ENCODE measurements around the gene SV2B.

Gene SV2B

GRCh38 chr15:91153954-91154353, 53.9 kb downstream of the SV2B start:
- DNase-seq (ENCODE audit: low read depth, low spot score), result no peak
- WGBS (ENCODE audit: insufficient coverage, insufficient read length), result no CpG with 5 or more reads among the region's 1 CpG
- H3K27ac ChIP-seq (ENCODE audit: low read length), result no peak overlapping the region
- no peak overlapping the region for H3K4me3 ChIP-seq (ENCODE audit: low read length)
- no peaks in the 10 kb centered on the region for H3K4me1 ChIP-seq (ENCODE audit: control insufficient read depth, insufficient read depth, low read length)
- no peaks in the 10 kb centered on the region for H3K9me3 ChIP-seq (ENCODE audit: control insufficient read depth, insufficient read depth, low read length)
- H3K27me3 ChIP-seq (ENCODE audit: control insufficient read depth, insufficient read depth, low read length), result no peaks in the 10 kb centered on the region
- H3K36me3 ChIP-seq (ENCODE audit: control insufficient read depth, insufficient read depth, low read length), result no peaks in the 10 kb centered on the region

GRCh38 chr15:91156175-91156726, 56.2 kb downstream of the SV2B start:
- H3K4me3 ChIP-seq (ENCODE audit: low read length), result no peak overlapping the region
- WGBS (ENCODE audit: insufficient coverage, insufficient read length), result no CpG with 5 or more reads among the region's 6 CpGs
- H3K27me3 ChIP-seq (ENCODE audit: control insufficient read depth, insufficient read depth, low read length), result no peaks in the 10 kb centered on the region
- H3K4me1 ChIP-seq (ENCODE audit: control insufficient read depth, insufficient read depth, low read length), result no peaks in the 10 kb centered on the region
- no peaks in the 10 kb centered on the region for H3K36me3 ChIP-seq (ENCODE audit: control insufficient read depth, insufficient read depth, low read length)
- H3K27ac ChIP-seq (ENCODE audit: low read length), result no peak overlapping the region
- DNase-seq (ENCODE audit: low read depth, low spot score), result no peak
- no peaks in the 10 kb centered on the region for H3K9me3 ChIP-seq (ENCODE audit: control insufficient read depth, insufficient read depth, low read length)

GRCh38 chr15:91158415-91159394, 58.6 kb downstream of the SV2B start:
- Histone ChIP-seq H3K27ac (ENCODE audit: low read length) (no peak overlapping the region), H3K9me3 (ENCODE audit: control insufficient read depth, insufficient read depth, low read length) (no peaks in the 10 kb centered on the region), H3K4me1 (ENCODE audit: control insufficient read depth, insufficient read depth, low read length) (no peaks in the 10 kb centered on the region), H3K4me3 (ENCODE audit: low read length) (no peak overlapping the region), H3K36me3 (ENCODE audit: control insufficient read depth, insufficient read depth, low read length) (no peaks in the 10 kb centered on the region), H3K27me3 (ENCODE audit: control insufficient read depth, insufficient read depth, low read length) (no peaks in the 10 kb centered on the region)
- WGBS (ENCODE audit: insufficient coverage, insufficient read length), result no CpG with 5 or more reads among the region's 7 CpGs
- no peak for DNase-seq (ENCODE audit: low read depth, low spot score)

GRCh38 chr15:91165850-91166249, 65.8 kb downstream of the SV2B start:
- WGBS (ENCODE audit: insufficient coverage, insufficient read length), result no CpG with 5 or more reads among the region's 1 CpG
- no peak overlapping the region for H3K4me3 ChIP-seq (ENCODE audit: low read length)
- H3K27ac ChIP-seq (ENCODE audit: low read length), result no peak overlapping the region
- no peaks in the 10 kb centered on the region for H3K9me3 ChIP-seq (ENCODE audit: control insufficient read depth, insufficient read depth, low read length)
- no peaks in the 10 kb centered on the region for H3K27me3 ChIP-seq (ENCODE audit: control insufficient read depth, insufficient read depth, low read length)
- H3K4me1 ChIP-seq (ENCODE audit: control insufficient read depth, insufficient read depth, low read length), result no peaks in the 10 kb centered on the region
- DNase-seq (ENCODE audit: low read depth, low spot score), result no peak
- H3K36me3 ChIP-seq (ENCODE audit: control insufficient read depth, insufficient read depth, low read length), result no peaks in the 10 kb centered on the region

- Histone ChIP-seq H3K9me3 (ENCODE audit: control insufficient read depth, insufficient read depth, low read length) (no peaks in the 10 kb centered on the region), H3K4me3 (ENCODE audit: low read length) (no peak overlapping the region), H3K27me3 (ENCODE audit: control insufficient read depth, insufficient read depth, low read length) (no peaks in the 10 kb centered on the region), H3K4me1 (ENCODE audit: control insufficient read depth, insufficient read depth, low read length) (no peaks in the 10 kb centered on the region), H3K36me3 (ENCODE audit: control insufficient read depth, insufficient read depth, low read length) (no peaks in the 10 kb centered on the region), H3K27ac (ENCODE audit: low read length) (no peak overlapping the region)
- no peak for DNase-seq (ENCODE audit: low read depth, low spot score)
These were observed 68.4 kb downstream of the SV2B start for GRCh38 chr15:91168457-91168856.

DNA sequence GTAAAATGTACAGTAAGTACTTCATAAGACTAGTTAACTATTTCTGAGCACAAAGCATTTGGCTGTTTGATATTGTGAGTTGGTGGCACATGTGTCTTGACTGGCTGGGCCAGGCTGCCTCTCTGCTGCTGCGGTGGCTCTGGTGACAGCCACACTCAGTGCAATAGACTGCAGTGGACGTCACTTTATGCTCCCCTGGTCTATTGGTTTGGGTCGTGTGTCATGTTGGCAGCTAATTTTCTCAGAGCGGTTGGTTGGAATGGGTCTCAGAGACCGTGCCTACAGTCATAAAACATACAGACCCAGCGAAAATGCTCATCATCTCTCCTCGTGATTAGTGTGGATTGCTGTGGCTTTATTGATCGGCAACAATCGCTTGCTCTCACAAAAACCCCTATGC, 71.3 kb downstream of the SV2B start:
- Histone ChIP-seq H3K4me1 (ENCODE audit: control insufficient read depth, insufficient read depth, low read length) (no peaks in the 10 kb centered on the region), H3K36me3 (ENCODE audit: control insufficient read depth, insufficient read depth, low read length) (no peaks in the 10 kb centered on the region), H3K9me3 (ENCODE audit: control insufficient read depth, insufficient read depth, low read length) (no peaks in the 10 kb centered on the region), H3K4me3 (ENCODE audit: low read length) (no peak overlapping the region), H3K27ac (ENCODE audit: low read length) (no peak overlapping the region), H3K27me3 (ENCODE audit: control insufficient read depth, insufficient read depth, low read length) (no peaks in the 10 kb centered on the region)
- WGBS (ENCODE audit: insufficient coverage, insufficient read length), result no CpG with 5 or more reads among the region's 9 CpGs
- no peak for DNase-seq (ENCODE audit: low read depth, low spot score)

- Histone ChIP-seq H3K9me3 (ENCODE audit: control insufficient read depth, insufficient read depth, low read length) (no peaks in the 10 kb centered on the region), H3K36me3 (ENCODE audit: control insufficient read depth, insufficient read depth, low read length) (no peaks in the 10 kb centered on the region), H3K4me1 (ENCODE audit: control insufficient read depth, insufficient read depth, low read length) (no peaks in the 10 kb centered on the region), H3K27ac (ENCODE audit: low read length) (no peak overlapping the region), H3K4me3 (ENCODE audit: low read length) (no peak overlapping the region), H3K27me3 (ENCODE audit: control insufficient read depth, insufficient read depth, low read length) (no peaks in the 10 kb centered on the region)
- WGBS (ENCODE audit: insufficient coverage, insufficient read length), result no CpG with 5 or more reads among the region's 3 CpGs
- no peak for DNase-seq (ENCODE audit: low read depth, low spot score)
These were observed 82.0 kb downstream of the SV2B start for GRCh38 chr15:91182101-91182500.

GRCh38 chr15:91183596-91183995, 83.5 kb downstream of the SV2B start:
- Histone ChIP-seq H3K4me1 (ENCODE audit: control insufficient read depth, insufficient read depth, low read length) (no peaks in the 10 kb centered on the region), H3K9me3 (ENCODE audit: control insufficient read depth, insufficient read depth, low read length) (no peaks in the 10 kb centered on the region), H3K4me3 (ENCODE audit: low read length) (no peak overlapping the region), H3K27me3 (ENCODE audit: control insufficient read depth, insufficient read depth, low read length) (no peaks in the 10 kb centered on the region), H3K36me3 (ENCODE audit: control insufficient read depth, insufficient read depth, low read length) (no peaks in the 10 kb centered on the region), H3K27ac (ENCODE audit: low read length) (no peak overlapping the region)
- DNase-seq (ENCODE audit: low read depth, low spot score), result no peak
- no CpG with 5 or more reads among the region's 6 CpGs for WGBS (ENCODE audit: insufficient coverage, insufficient read length)

DNA sequence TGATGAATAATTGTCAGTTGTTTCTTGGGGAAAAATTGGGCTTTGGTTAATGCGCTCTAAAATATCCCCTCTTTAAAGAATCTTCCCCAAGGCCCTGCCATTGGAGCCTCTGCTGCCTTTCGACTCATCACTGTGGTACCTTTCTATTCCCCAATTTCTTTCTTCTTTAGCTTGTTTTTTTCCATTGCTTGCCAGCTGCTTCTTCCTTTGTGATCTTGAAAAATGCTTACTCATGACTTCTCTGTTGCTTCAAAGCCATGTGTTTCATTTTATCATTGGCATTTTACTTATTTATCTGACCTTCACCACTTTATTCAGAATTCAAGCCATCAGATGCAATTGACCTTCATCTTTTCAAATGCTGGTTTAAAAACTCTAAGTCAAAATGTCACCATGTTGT, 84.4 kb downstream of the SV2B start:
- no peak overlapping the region for H3K27ac ChIP-seq (ENCODE audit: low read length)
- no CpG with 5 or more reads among the region's 2 CpGs for WGBS (ENCODE audit: insufficient coverage, insufficient read length)
- no peak for DNase-seq (ENCODE audit: low read depth, low spot score)
- H3K4me3 ChIP-seq (ENCODE audit: low read length), result no peak overlapping the region
- H3K27me3 ChIP-seq (ENCODE audit: control insufficient read depth, insufficient read depth, low read length), result no peaks in the 10 kb centered on the region
- H3K9me3 ChIP-seq (ENCODE audit: control insufficient read depth, insufficient read depth, low read length), result no peaks in the 10 kb centered on the region
- no peaks in the 10 kb centered on the region for H3K36me3 ChIP-seq (ENCODE audit: control insufficient read depth, insufficient read depth, low read length)
- H3K4me1 ChIP-seq (ENCODE audit: control insufficient read depth, insufficient read depth, low read length), result no peaks in the 10 kb centered on the region

DNA sequence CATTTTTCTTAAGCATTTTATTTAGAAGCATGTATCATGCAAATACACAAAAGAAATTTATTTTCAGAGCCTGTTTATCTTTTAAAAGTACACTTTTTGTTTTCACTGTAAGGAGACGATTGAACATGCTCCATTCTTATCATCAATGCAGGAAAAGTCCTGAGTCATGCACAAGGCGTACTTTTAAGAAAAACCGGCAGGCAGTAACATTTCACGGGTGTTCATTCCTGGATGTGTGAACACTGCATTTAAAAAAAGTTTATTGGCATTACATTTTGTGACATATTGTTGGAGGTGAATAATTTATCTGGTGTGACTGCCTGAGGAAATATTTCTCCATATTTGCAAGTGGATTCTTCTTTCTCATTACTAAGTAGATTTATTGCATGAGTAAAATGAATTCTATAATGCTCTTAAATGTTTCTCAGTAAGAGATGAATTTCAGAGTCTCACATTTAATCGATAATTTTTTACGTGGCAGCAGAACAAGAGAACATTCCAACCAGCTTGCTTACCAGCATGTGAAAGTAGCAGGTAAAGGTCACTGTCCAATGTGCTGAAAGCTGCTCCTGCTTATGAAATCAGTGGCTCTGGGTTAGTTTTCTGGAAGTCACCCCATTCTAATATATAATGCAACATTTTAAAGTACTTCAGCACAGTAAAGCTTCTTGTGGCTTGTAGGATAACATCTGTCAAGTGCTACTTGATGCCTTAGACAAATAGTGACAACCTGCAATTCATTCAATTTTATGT, 87.0 kb downstream of the SV2B start:
- WGBS (ENCODE audit: insufficient coverage, insufficient read length), result no CpG with 5 or more reads among the region's 6 CpGs
- Histone ChIP-seq H3K4me1 (ENCODE audit: control insufficient read depth, insufficient read depth, low read length) (no peaks in the 10 kb centered on the region), H3K27me3 (ENCODE audit: control insufficient read depth, insufficient read depth, low read length) (no peaks in the 10 kb centered on the region), H3K36me3 (ENCODE audit: control insufficient read depth, insufficient read depth, low read length) (no peaks in the 10 kb centered on the region), H3K4me3 (ENCODE audit: low read length) (no peak overlapping the region), H3K9me3 (ENCODE audit: control insufficient read depth, insufficient read depth, low read length) (no peaks in the 10 kb centered on the region), H3K27ac (ENCODE audit: low read length) (no peak overlapping the region)
- peak; percentile 22 for DNase-seq (ENCODE audit: low read depth, low spot score)

Measured in iPS DF 6.9 (cell line).